ENCODE results near the gene SLC7A8. TPM values are rescaled to one million over a fixed set of nuclear protein-coding genes. Genes with fewer than 3 reads are reported as not detected.

SLC7A8 gene
- total and polyA plus RNA-seq, 2 experiments from 2014 or later: 117 to 124 TPM

- TF ChIP-seq REST (IDR thresholded peaks at IDR 0.05; ENCODE audit: unreplicated experiment) (no peak), CTCF (conservative IDR thresholded peaks at IDR 0.05; ENCODE audit: low read depth in 2 of 2) (no peak)
Measured at GRCh38 chr14:23173031-23173430, 10.4 kb downstream of the SLC7A8 start (continued).

GRCh38 chr14:23172574-23172973, 10.9 kb downstream of the SLC7A8 start:
- Mint-ChIP-seq H3K4me1 (peaks cover 37% of the 10 kb centered on the region), H3K9me3 (no peaks in the 10 kb centered on the region), H3K4me3 (no peak overlapping the region), H3K27me3 (ENCODE audit: insufficient read depth, low read depth, poor library complexity) (peaks cover 10% of the 10 kb centered on the region), H3K27ac (no peak overlapping the region), H3K36me3 (ENCODE audit: low read depth) (peaks cover 47% of the 10 kb centered on the region)
- Histone ChIP-seq H3K27ac (ENCODE audit: low read depth) (no peak overlapping the region), H3K4me1 (ENCODE audit: insufficient read depth) (peaks cover 22% of the 10 kb centered on the region), H3K4me2 (no peak overlapping the region), H3K9me2 (ENCODE audit: insufficient read depth) (no peaks in the 10 kb centered on the region), H2AFZ (no peak overlapping the region), H3K4me3 (no peak overlapping the region), H4K20me1 (replicated peaks; ENCODE audit: insufficient read depth) (peaks cover 19% of the 10 kb centered on the region), H3K27me3 (ENCODE audit: insufficient read depth) (no peaks in the 10 kb centered on the region), H3K36me3 (ENCODE audit: insufficient read depth) (peaks cover 7% of the 10 kb centered on the region), H3F3A (replicated peaks; ENCODE audit: low read depth) (0 out of 2 replicates have a peak, but pooled peaks cover 5% of the 10 kb centered on the region), H3K79me2 (replicated peaks; ENCODE audit: insufficient read depth) (peaks cover 56% of the 10 kb centered on the region)
- no peak for ATAC-seq
- no peak for DNase-seq (ENCODE audit: low spot score)
- TF ChIP-seq ZNF462 (CRISPR knock-in tag; IDR thresholded peaks at IDR 0.05) (no peak), CTCF (conservative IDR thresholded peaks at IDR 0.05; ENCODE audit: low read depth in 2 of 2) (no peak), ZNF114 (CRISPR knock-in tag; IDR thresholded peaks at IDR 0.05) (no peak), ZNF331 (CRISPR knock-in tag; IDR thresholded peaks at IDR 0.05; ENCODE audit: low read depth) (no peak), EZH2phosphoT487 (IDR thresholded peaks at IDR 0.05; ENCODE audit: unreplicated experiment) (no peak), NANOG (IDR thresholded peaks at IDR 0.05; ENCODE audit: borderline replicate concordance) (no peak), POLR2AphosphoS5 (IDR thresholded peaks at IDR 0.05; ENCODE audit: low read depth) (no peak), CREB1 (CRISPR knock-in tag; IDR thresholded peaks at IDR 0.05; ENCODE audit: low read depth) (no peak)
